Measurements from ENCODE around the gene CHST9. TPM values are rescaled to one million over a fixed set of nuclear protein-coding genes. Genes with fewer than 3 reads are reported as not detected.

The CHST9 gene
- polyA plus RNA-seq, 1 donor (not counting 4 experiments of a cell fraction or from before 2014, with no cell fraction given) = 0.07 TPM

DNA sequence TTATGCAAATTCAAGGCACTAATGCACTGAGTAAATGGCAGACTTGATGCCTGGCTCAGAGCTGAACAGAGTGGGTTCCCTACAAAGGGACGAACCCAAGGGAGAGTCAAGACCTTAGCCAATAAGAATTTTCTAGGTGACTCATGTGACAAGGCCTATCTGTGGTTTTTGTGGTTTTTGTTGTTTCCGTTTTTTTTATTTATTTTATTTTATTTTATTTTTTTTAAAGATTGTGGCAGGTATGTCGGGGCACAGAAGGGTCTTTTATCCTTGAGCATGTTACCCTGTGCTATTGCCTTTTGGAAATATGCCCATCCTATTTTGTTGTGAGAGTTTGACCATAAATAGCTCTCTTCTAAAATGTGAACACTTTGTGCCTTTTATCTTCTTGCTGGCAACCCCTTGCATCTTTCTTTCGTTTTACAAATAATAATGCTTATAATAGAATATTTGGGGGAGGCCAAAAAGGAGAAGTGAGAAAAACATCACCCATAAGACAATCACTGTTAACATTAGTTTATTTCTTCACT lies 206.2 kb downstream of the CHST9 start:
- no peak for FAIRE-seq

GRCh38 chr18:26977781-26978180 lies 207.3 kb downstream of the CHST9 start:
- Histone ChIP-seq H3K4me2 (ENCODE audit: control insufficient read depth, extremely low read depth, insufficient read depth, low read depth, low read length) (no peak overlapping the region), H3K4me1 (ENCODE audit: control insufficient read depth, extremely low read depth, insufficient read depth, low read length) (no peaks in the 10 kb centered on the region), H3K9me1 (ENCODE audit: control insufficient read depth, extremely low read depth, insufficient read depth, low read length) (no peaks in the 10 kb centered on the region), H3K79me2 (ENCODE audit: control insufficient read depth, insufficient read depth, low read length) (no peaks in the 10 kb centered on the region), H3K9me3 (ENCODE audit: control insufficient read depth, low read depth, low read length) (no peaks in the 10 kb centered on the region), H4K20me1 (ENCODE audit: control insufficient read depth, extremely low read depth, insufficient read depth, low read length) (no peaks in the 10 kb centered on the region), H3K9ac (ENCODE audit: control insufficient read depth, extremely low read depth, insufficient read depth, low read length) (no peak overlapping the region), H3K27me3 (ENCODE audit: control insufficient read depth, extremely low read depth, insufficient read depth, low read length) (no peaks in the 10 kb centered on the region), H3K36me3 (ENCODE audit: control insufficient read depth in 2 of 2, extremely low read depth in 1 of 2, insufficient read depth in 2 of 2, low read length in 2 of 2) (no peaks in the 10 kb centered on the region), H3K27ac (ENCODE audit: control insufficient read depth, insufficient read depth, low read length) (no peak overlapping the region), H2AFZ (ENCODE audit: control insufficient read depth, low read length) (no peak overlapping the region), H3K4me3 (ENCODE audit: control insufficient read depth in 2 of 3, extremely low read depth in 1 of 3, insufficient read depth in 2 of 3, low read depth in 1 of 3, low read length in 3 of 3) (no peak overlapping the region)
- TF ChIP-seq EZH2 (IDR thresholded peaks at IDR 0.05; ENCODE audit: low read length) = no peak
- TF ChIP-seq, protein P1, sequence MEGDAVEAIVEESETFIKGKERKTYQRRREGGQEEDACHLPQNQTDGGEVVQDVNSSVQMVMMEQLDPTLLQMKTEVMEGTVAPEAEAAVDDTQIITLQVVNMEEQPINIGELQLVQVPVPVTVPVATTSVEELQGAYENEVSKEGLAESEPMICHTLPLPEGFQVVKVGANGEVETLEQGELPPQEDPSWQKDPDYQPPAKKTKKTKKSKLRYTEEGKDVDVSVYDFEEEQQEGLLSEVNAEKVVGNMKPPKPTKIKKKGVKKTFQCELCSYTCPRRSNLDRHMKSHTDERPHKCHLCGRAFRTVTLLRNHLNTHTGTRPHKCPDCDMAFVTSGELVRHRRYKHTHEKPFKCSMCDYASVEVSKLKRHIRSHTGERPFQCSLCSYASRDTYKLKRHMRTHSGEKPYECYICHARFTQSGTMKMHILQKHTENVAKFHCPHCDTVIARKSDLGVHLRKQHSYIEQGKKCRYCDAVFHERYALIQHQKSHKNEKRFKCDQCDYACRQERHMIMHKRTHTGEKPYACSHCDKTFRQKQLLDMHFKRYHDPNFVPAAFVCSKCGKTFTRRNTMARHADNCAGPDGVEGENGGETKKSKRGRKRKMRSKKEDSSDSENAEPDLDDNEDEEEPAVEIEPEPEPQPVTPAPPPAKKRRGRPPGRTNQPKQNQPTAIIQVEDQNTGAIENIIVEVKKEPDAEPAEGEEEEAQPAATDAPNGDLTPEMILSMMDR (optimal IDR thresholded peaks at IDR 0.05 in 1 of 3, IDR thresholded peaks at IDR 0.05 in 1 of 3, conservative IDR thresholded peaks at IDR 0.05 in 1 of 3; ENCODE audit: extremely low read depth in 1 of 3, insufficient read depth in 2 of 3, low read length in 3 of 3) = no peak
- dilution Hi-C loops (cut with MboI; ENCODE audit: extremely low pct_ligation_motif_present, low sequenced_read_pairs) = no loop called here
- DNase-seq (ENCODE audit: low read depth, low spot score) = no peak
- no peak for FAIRE-seq

More for the DNA sequence above, 206.2 kb downstream of the CHST9 start:
- H3K4me2 ChIP-seq (ENCODE audit: control insufficient read depth, extremely low read depth, insufficient read depth, low read depth, low read length) = no peak overlapping the region
- no peak overlapping the region for H3K9ac ChIP-seq (ENCODE audit: control insufficient read depth, extremely low read depth, insufficient read depth, low read length)
- DNase-seq (ENCODE audit: low read depth, low spot score) = no peak
- H3K4me3 ChIP-seq (ENCODE audit: control insufficient read depth in 2 of 3, extremely low read depth in 1 of 3, insufficient read depth in 2 of 3, low read depth in 1 of 3, low read length in 3 of 3) = no peak overlapping the region
- H3K79me2 ChIP-seq (ENCODE audit: control insufficient read depth, insufficient read depth, low read length) = no peaks in the 10 kb centered on the region
- H3K9me1 ChIP-seq (ENCODE audit: control insufficient read depth, extremely low read depth, insufficient read depth, low read length) = no peaks in the 10 kb centered on the region
- dilution Hi-C loops (cut with MboI; ENCODE audit: extremely low pct_ligation_motif_present, low sequenced_read_pairs) = no loop called here
- H2AFZ ChIP-seq (ENCODE audit: control insufficient read depth, low read length) = no peak overlapping the region
- no peaks in the 10 kb centered on the region for H4K20me1 ChIP-seq (ENCODE audit: control insufficient read depth, extremely low read depth, insufficient read depth, low read length)
- H3K4me1 ChIP-seq (ENCODE audit: control insufficient read depth, extremely low read depth, insufficient read depth, low read length) = no peaks in the 10 kb centered on the region
- no peaks in the 10 kb centered on the region for H3K27me3 ChIP-seq (ENCODE audit: control insufficient read depth, extremely low read depth, insufficient read depth, low read length)
- no peak overlapping the region for H3K27ac ChIP-seq (ENCODE audit: control insufficient read depth, insufficient read depth, low read length)
- TF ChIP-seq, protein P1 (optimal IDR thresholded peaks at IDR 0.05 in 1 of 3, IDR thresholded peaks at IDR 0.05 in 1 of 3, conservative IDR thresholded peaks at IDR 0.05 in 1 of 3; ENCODE audit: extremely low read depth in 1 of 3, insufficient read depth in 2 of 3, low read length in 3 of 3) = no peak
- no peak for TF ChIP-seq EZH2 (IDR thresholded peaks at IDR 0.05; ENCODE audit: low read length)
- H3K9me3 ChIP-seq (ENCODE audit: control insufficient read depth, low read depth, low read length) = no peaks in the 10 kb centered on the region
- H3K36me3 ChIP-seq (ENCODE audit: control insufficient read depth in 2 of 2, extremely low read depth in 1 of 2, insufficient read depth in 2 of 2, low read length in 2 of 2) = no peaks in the 10 kb centered on the region

All from keratinocyte (primary cell).